ENCODE measurements around the gene JAK1.

GRCh38 chr1:64866689-64867088 lies 99.7 kb downstream of the JAK1 start:
- TF ChIP-seq CTCF (IDR thresholded peaks at IDR 0.05) (no peak), POLR2A (IDR thresholded peaks at IDR 0.05) (no peak)
